AG09309 (cell line): ENCODE data around the gene NOL6.
"Not testable (repeated sequence)": the region's sequence is repeated elsewhere in the genome, so short reads cannot be mapped to it uniquely, and the experiment has no call there.

ENCODE experiments used
- DNase-seq: peaks from one replicate; pipeline ENCODE4 v3.0.0-alpha.2; 2010; ENCODE audit warnings: low read depth
- H3K4me3 ChIP-seq: 2 replicates; pipeline ENCODE4 v1.5.1; 2011; ENCODE audit warnings: mild to moderate bottlenecking, low read depth, low read length, moderate library complexity; ENCODE audit not compliant: control insufficient read depth
- CTCF ChIP-seq: IDR thresholded peaks from 2 replicates; pipeline ENCODE4 v1.5.1; 2011; ENCODE audit warnings: mild to moderate bottlenecking, low read depth, low read length, inconsistent platforms; ENCODE audit not compliant: insufficient read depth, control insufficient read depth; ENCODE audit errors: missing control alignments

NOL6 gene

GRCh38 chr9:33473643-33474352 is at the start of gene NOL6:
NOL6 (minus strand) TSS chr9:33473924; CDS start chr9:33473842, 82 bp downstream.
- peak; percentile 96 for DNase-seq
- no peak for TF ChIP-seq CTCF
- peak within 1 kb of the TSS; percentile 88 for H3K4me3 ChIP-seq

- H3K4me3 ChIP-seq, DNase-seq: not testable (repeated sequence)
Observed at GRCh38 chr9:33521861-33522260, 48.1 kb upstream of the NOL6 start.

GRCh38 chr9:33517934-33518577 is 44.3 kb upstream of the NOL6 start:
- DNase-seq: not testable (repeated sequence)

GRCh38 chr9:33517373-33517772 is 43.6 kb upstream of the NOL6 start:
- DNase-seq: no peak
- H3K4me3 ChIP-seq: no peak overlapping the region
- peak; percentile 62 for TF ChIP-seq CTCF

More at GRCh38 chr9:33517934-33518577, 44.3 kb upstream of the NOL6 start:
- H3K4me3 ChIP-seq: not testable (repeated sequence)

GRCh38 chr9:33516397-33516796 is 42.7 kb upstream of the NOL6 start:
- H3K4me3 ChIP-seq, DNase-seq: not testable (repeated sequence)

GRCh38 chr9:33515342-33515995 is 41.7 kb upstream of the NOL6 start:
- DNase-seq, H3K4me3 ChIP-seq: not testable (repeated sequence)

- not testable (repeated sequence) for H3K4me3 ChIP-seq, DNase-seq
Observed at GRCh38 chr9:33512535-33512934, 38.8 kb upstream of the NOL6 start.

- H3K4me3 ChIP-seq: peak overlapping the region; percentile 39
- DNase-seq: not testable (repeated sequence)
Observed at GRCh38 chr9:33511184-33511517, 37.4 kb upstream of the NOL6 start.

- no peak for DNase-seq
- no peak for TF ChIP-seq CTCF
- peak overlapping the region; percentile 39 for H3K4me3 ChIP-seq
Observed at GRCh38 chr9:33510262-33511183, 36.8 kb upstream of the NOL6 start.
